ENCODE measurements around the gene PRKG1.

Gene PRKG1

DNA sequence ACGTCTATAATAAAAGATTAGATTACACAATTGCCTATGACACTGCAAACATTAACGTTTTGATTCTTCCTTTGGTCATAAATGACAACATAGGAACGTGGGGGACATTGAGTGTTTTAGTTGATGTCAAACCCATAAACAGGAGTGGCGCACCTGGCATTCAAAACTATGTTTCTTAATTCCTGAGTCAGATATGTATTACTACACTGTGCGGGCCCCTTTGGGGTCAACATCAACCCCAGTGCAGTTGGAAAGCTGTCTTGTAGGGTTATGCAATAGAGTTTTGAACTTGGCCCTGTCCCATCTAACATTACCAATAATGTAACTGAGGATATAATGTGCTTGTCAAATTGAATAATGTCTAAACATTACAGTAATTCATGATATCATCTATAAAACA, 468.6 kb downstream of the PRKG1 start:
- TF ChIP-seq CTCF (IDR thresholded peaks at IDR 0.05; ENCODE audit: low read depth, low read length), result no peak
- no peak overlapping the region for H3K4me3 ChIP-seq (ENCODE audit: low read depth, low read length)

- H3K4me3 ChIP-seq (ENCODE audit: low read depth, low read length), result no peak overlapping the region
- no peak for TF ChIP-seq CTCF (IDR thresholded peaks at IDR 0.05; ENCODE audit: low read depth, low read length)
Observed at GRCh38 chr10:51544933-51545332, 470.6 kb downstream of the PRKG1 start.

DNA sequence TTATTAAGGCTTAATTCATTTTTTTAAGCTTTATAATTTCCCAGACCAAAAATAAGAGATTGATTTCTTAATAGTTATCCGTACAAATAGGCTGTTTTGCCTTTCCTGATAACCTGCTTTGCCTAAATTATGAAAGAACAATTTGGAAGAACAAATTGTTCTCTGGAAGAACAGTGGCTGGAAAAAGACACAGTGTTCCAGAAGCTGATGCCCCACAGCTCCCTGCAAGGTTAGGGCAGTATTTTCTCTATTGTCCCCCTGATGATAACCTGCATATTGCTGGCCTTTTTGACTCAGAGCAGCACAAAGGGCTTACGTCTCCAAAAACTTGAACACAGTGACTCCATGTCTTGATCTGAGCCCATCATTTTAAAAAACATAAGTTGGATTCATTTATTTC, 473.7 kb downstream of the PRKG1 start:
- no peak for TF ChIP-seq CTCF (IDR thresholded peaks at IDR 0.05; ENCODE audit: low read depth, low read length)
- no peak overlapping the region for H3K4me3 ChIP-seq (ENCODE audit: low read depth, low read length)

- no peak for TF ChIP-seq CTCF (IDR thresholded peaks at IDR 0.05; ENCODE audit: low read depth, low read length)
- no peak overlapping the region for H3K4me3 ChIP-seq (ENCODE audit: low read depth, low read length)
Observed at GRCh38 chr10:51552879-51553278, 478.6 kb downstream of the PRKG1 start.

GRCh38 chr10:51564896-51565510, 490.7 kb downstream of the PRKG1 start:
- no peak for TF ChIP-seq CTCF (IDR thresholded peaks at IDR 0.05; ENCODE audit: low read depth, low read length)
- H3K4me3 ChIP-seq (ENCODE audit: low read depth, low read length), result no peak overlapping the region

DNA sequence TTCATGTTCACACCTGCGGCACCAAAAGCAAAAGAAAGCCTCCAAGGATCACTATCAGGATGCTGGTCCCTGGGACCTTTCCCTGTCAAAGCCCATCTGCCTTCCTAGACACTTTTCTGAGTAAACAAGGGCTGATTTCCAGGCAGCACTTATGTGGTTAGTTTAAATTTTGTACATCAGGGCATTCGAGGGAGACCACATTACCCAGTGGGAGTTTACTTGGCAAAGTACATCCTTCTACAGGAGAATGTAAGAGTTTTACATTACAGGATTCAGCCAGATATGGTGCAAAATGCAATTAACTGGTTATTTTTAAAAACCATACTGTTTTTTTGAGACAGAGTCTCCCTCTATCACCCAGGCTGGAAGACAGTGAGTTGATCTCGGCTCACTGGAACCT, 493.0 kb downstream of the PRKG1 start:
- no peak overlapping the region for H3K4me3 ChIP-seq (ENCODE audit: low read depth, low read length)
- no peak for TF ChIP-seq CTCF (IDR thresholded peaks at IDR 0.05; ENCODE audit: low read depth, low read length)

- no peak for TF ChIP-seq CTCF (IDR thresholded peaks at IDR 0.05; ENCODE audit: low read depth, low read length)
- no peak overlapping the region for H3K4me3 ChIP-seq (ENCODE audit: low read depth, low read length)
Observed at GRCh38 chr10:51569467-51569866, 495.2 kb downstream of the PRKG1 start.
